DMS53 (cell line): ENCODE measurements around the gene LKAAEAR1.

Experiments
- DNase-seq: peaks from one replicate; lab custom pipeline; 2025; lab: John Stamatoyannopoulos, UW

Gene LKAAEAR1

DNA sequence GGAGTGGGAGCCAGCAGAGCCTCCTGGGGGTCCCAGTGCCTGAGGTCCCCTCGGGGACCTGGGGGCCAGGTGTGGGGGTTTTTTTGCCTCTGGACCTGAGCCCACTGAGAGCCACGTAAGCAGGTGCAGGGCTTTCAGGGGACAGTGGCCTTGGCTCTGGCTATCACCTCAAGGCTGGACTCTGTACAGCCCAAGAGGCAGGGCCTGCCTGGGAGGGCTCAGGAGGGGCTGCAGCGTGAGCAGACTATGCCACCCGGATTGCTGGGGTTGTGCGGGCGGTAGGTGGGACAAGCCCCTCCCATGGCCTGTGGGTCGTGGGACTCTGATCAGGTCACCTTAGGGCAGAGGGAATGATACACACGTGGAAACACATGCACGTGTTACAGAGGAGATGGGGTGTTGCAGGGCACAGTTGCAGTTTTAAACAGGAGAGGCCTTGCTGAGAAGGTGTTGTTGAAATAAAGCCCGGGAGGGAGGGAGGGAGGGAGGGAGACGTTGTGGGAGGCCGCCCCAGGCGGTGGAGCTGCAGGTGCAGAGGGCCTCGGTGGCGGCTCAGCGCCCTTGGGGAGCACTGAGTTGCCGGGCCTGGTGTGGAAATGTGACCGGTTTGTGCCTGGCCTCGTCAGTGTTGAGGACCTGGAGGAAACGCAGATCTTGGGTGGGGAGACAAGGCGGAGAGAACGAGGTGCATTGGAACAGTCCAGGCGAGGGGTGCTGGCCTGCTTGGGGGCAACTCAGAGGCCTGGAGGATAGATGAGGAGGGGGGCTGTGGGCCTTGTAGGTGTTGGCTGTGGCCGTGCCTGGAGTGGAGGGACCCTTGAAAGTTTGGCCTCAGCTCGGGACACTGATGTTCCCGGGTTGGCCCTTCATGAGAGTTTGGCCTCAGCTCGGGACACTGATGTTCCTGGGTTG is 18.9 kb downstream of the LKAAEAR1 start:
- no peak for DNase-seq

DNA sequence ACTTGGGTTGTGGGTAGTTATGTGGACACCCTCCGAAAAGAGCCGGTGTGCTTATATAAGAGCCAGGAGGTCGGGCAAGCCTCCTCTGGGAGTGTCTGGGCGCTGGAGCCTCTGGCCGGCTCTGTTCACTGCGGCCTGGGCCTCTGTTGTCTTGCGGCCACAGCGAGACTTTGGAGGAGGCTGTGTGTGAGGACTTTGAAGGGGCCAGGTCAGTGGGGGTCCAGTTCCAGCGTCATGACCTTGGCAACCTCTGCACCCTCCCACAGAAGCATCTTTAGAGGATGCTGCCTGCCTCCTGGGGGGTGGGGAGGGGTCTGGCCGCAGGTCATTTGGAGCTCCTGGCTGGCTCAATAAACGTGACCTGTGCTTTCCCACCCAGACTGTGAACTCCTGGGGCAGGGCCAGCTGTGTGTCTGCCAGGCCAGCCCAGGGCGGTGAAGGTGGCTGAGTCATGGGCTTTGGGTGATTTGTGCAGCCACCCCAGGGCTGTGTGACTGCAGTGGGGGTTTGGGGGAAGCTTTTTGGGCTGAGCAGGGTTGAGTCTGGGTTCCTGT is 20.0 kb downstream of the LKAAEAR1 start:
- DNase-seq: peak; percentile 45

DNA sequence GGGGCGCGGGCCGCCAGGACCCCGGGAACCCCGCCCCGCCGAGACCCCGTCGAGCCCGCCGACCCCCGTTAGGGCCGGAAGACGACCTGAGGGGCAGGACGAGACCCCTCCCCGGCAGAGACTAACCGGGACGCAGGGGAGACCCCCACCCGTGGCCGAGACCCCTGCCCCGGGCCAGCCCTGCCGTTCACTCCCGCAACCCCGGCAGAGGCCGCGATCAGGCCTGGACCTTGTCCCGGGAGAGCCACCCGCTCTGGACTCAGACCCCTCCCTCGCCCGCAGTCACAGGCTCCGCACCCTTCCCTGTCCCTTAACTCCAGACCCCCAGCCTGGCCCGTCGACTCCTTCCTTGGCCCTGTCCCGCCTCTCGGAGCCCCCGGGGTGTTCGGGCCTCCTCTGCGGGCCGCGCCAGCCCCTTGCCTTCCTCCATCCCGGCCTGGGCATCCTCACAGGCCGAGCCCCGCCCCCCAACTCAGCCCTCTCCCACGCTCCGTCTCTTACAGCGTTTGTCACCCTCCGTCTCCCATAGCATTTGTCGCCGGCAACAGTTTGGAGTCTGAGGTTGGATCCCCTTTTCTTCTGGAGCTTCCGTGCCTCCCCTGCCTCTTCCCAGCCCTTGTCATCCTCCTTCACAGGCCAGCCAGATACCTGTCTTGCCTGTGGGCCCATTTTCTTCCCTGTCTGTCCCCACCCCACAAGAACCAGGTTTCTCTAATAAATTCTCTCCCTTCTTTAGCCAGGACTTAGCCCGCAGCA is 20.6 kb downstream of the LKAAEAR1 start:
- peak; percentile 60 for DNase-seq

DNA sequence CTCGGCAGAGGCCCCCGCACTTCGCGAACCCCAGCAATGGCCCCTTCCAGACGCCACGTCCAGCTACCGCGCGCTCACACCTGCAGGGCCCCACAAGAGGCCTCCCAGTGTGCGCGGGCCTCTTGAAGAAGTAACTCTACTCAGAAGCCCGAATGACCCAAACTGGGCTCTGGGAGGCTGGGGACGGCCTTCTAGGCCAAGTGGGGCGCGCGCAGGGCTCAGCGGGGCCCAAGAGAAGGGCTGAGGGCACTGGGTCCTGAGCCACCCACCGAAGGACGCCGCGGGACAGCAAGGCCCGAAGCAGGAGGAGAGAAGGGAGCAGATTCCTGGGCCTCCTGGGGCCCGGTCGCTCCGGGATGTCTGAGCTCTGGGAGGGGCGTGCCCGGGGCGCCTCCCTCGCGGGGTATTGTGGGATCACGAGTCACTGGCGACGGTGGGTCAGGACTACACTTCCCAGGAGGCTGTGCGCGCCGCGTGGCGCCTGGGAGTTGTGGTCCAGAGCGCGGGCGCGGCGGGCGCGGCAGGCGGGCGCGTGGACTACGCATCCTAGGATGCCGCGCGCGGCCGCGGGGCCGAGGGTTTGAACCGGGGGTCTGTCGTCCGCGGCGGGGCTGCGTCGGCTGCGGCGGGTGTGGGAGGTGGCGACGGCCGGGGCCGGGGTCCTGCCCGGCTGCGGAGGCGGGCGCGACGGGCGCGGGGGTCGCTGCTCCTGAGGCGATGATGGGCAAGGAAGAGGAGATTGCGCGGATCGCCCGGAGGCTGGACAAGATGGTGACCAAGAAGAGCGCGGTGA is 21.4 kb downstream of the LKAAEAR1 start, which contains the start of gene TCEA2:
TSS of gene TCEA2 (plus strand) at position 603 of the 793 bp plus-strand sequence. CDS start at position 718, 115 bp downstream.
- peak; percentile 98 for DNase-seq

DNA sequence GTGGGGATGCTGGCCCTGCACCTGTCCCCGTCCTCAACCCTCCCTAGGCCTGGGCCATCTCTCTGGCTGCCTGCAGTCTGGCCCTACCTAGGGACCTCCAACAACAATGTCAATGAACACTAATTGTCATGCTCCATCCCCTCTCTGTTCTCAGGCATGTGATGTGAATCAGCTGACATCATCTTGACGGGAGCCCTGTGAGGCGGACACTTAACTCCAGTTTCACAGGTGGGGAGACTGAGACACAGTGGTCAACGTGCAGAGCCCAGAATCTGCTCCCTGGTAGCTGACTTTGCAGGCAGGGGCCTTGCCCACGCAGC is 22.0 kb downstream of the LKAAEAR1 start:
- DNase-seq: no peak

DNA sequence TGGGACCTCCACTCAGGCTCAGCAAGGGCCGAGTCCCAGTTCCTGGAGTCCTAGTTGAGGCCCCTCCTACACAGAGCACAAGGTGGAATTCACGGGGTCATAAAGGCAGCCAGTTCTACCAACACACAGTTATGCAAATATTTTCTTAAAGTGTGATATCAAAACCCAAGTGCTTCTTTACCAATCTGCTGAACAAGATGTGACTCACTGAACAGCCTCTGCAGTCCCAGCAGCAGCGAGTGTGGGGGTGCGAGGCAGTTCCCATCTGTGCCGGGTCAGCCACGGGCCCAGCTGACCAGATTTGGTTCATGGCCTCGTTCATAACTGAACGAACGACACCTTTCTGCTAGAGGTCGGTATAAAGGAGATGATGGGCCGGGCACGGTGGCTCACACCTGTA is 25.7 kb downstream of the LKAAEAR1 start:
- no peak for DNase-seq

DNA sequence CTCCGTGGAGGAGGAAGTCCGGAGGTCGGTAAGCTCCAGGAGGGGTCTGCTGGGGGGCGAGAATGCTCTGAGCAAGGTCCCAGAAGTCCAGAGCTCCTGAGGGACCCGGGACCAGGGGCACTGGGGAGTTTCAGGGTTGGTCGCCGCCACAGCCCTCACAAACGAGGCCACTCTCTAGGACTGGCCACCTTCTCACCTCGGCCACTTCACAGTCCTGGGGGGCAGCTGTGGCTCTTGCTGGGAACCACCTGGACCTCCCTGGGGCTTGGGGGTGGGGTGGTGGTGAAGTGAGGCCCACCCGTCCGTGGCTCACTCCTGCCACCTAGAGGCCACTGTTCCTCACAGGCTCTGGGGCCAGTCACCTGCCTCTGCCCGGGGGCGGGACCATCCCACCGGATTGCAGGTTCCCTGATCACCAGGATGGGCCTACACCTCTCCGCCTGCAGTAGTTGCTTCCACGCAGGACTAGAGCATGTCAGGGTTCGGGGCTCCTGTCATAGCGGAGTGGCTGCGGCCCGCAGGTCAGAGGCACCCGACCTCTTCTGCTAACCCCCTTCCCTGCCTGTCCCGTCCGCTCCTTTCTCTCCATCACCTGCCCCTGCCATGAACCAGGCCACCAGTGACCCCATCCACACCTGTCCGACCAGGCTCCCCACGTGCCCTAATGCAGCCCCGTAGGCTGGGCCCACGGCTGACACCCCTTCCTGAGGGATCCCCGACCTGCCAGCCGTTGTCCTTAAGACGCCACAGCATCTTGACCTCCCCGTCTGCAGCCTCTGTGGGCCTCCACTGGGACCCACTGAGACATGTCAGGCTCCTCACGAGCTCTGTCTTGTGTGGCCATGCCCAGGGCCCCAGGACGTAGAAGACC is 26.3 kb downstream of the LKAAEAR1 start:
- peak; percentile 88 for DNase-seq

DNA sequence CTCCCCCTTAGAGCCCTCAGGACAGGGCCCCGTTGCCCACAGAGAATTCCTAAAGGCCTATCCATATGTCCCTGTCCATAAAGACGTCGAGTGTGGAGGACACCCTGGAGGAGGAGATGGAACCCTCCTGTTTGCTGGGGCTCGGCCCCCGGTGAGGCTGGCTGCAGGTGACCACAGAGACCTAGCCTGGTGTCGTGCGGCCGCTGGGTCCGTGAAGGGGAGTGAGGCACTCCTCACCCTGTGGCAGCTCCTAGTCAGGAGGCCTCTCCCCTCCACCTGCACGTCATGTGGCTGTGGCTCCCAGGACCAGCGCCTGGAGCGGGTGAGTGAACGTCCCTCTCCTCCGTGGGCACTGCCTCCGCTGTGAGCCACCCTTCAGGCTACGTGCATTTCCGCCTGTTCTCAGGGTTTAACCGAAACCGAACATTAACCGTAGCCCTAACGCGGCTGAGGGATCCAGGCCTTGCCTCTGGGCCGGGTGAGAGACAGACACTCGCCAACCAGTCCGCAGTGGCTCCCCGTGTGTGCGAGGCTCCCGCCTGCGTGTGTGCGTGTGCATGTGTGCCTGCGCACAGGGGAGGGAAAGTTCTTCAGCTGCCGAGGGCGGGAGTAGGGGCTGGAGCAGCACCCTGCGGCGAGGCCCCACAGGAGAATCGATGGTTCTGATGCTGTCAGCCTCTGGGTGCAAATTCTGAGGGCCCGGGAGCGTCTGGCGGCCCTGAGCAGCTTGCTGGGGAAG is 27.1 kb downstream of the LKAAEAR1 start:
- DNase-seq: peak; percentile 81

DNA sequence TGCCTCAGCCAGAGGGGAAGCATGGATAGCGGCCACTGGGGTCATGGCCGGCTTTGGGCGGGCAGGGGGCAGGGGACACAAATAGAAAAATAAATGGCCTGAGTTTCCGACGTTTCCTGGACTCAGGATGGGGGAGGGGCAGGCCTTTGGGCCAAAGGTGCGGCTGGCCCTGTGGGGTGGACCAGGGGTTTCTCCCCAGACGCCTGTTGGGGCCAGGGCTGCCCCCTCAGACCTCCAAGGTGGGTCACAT is 27.6 kb downstream of the LKAAEAR1 start:
- DNase-seq: no peak

DNA sequence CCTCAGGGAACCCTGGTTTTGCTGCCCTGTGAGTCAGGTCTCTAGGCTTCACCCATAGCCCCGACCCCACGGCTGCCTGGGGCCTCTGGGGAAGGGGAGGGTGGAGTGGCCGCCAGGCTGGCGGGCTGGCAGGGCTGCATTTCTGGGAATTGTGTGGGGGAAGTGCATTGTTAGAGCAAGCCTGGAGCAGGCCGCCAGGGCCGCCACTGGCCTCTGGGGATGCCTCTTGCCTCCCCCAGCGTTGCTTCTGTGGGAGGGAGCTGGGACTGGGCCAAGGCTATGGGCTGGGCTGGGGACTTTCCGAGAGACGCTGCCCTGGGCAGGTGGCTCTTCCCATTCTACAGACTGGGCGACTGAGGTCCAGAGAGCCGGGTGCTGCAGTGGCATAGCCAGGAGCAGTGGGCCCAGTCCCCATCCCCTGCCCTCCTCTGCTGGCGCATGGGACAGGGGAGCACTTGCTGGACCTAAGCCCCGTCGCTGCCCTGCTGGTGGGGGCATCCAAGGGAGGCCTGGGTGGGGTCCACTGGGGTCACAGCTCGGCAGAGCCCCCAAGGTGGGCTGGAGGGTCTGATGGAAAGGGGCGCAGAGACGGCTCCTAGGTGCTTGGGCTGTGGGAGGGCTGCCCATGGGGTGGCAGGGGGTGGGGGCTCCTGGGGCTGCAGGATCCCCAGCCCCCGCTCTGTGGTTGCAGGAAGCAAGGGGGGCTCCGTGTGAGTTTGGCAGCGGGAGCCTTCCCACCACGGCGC is 28.1 kb downstream of the LKAAEAR1 start:
- DNase-seq: no peak

DNA sequence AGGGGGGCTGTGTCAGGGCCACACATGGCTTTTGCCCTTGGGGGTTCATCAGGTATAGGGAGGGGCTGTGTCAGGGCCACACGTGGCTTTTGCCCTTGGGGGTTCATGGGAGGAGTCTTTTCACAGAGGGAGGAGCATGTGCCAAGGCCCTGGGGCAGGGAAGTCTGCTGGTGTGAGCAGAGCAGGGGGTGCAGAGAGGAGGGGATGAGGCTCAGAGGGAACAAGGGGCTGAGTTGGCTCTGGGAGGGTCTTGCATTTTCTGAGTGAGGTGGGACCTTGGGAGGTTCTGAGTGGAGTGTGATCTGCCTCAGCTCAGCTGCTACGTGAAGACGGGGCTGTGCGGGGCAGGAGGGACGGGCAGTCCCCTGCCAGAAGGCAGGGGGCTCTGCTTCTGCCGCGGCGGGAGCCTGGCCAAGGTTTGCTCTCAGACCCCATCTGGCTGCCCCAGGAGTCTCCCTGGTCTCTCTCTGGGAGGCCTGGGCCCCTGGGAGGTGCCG is 28.8 kb downstream of the LKAAEAR1 start:
- no peak for DNase-seq

DNA sequence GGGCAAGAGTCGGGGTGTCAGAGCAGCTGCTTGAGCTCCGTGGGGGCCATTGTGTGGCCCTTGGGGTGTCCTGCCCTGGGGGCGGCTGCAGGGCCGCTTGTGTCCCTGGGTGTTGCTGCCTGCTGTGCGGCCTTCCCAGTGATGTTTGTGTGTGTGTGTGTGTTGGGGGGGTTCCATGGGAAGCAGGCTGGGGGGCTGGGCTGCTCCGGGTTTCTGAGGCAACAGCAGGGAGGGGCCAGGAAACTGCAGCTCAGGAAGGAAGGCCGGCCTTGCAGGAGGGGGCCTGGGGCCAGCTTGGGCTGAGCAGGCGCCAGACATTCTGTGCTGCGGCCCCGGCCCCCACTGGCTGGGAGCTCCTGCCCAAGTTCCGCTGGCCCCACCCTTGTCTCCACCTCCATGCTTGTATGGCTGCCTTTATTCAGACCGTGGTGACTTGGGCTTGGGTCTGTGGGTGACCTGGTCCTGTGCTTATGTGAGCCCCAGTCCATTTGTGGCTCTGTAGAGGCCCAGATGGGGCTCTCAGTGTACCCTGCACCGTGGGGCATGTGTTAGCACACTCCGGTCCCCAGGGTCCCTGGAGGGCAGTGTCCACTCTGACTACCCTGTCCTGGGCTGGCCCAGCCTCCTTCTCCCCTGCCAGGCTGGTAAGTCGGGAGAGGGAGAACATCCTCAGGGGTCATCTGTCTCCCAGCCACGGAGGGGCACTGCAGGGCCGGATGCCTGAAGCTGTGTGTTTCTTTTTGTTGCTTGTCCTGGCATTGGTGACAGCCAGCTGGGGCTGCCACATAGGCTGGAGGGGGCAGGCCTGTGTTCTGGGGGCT is 30.1 kb downstream of the LKAAEAR1 start:
- peak; percentile 64 for DNase-seq

DNA sequence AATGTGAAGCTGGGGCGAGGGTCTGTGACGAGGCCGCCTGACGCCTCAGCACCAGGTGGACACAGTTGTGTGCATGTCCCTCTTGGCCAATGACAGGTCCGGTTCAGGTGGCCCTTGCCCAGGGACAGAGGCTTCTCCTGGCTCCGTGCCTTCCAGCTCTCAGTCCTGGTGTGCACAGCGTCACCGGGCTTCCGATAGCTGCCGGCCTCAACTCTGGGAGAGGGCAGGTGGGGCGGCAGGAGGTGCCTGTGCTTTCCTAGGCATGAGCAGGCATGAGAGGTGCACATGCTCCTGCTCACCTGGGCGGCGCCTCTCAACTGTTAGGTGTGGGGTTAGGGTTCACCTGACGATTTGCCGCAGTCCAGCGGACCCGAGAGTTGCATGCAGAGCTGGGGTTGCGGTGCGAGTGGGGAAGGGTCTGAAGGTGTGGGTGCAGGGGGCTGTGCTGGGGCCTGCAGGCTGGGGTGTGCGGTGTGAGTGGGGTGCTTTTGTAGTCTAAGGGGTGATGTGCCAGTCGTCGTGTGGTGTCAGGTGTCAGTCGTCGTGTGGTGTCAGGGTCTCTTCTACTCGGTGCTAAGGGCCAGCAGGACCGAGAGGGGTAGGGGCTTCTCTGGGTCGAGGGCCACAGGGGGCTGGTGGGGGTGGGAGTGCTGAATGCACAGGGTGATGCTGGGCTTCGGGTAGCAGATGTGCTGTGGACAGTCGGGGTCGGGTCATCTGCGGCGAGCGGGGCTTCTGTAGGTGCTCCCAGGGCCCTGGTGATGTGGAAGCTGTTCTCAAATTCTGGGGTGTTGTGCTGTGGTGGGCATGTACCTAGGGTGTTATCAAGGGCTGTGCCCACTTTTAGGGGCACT is 31.0 kb downstream of the LKAAEAR1 start:
- peak; percentile 60 for DNase-seq

DNA sequence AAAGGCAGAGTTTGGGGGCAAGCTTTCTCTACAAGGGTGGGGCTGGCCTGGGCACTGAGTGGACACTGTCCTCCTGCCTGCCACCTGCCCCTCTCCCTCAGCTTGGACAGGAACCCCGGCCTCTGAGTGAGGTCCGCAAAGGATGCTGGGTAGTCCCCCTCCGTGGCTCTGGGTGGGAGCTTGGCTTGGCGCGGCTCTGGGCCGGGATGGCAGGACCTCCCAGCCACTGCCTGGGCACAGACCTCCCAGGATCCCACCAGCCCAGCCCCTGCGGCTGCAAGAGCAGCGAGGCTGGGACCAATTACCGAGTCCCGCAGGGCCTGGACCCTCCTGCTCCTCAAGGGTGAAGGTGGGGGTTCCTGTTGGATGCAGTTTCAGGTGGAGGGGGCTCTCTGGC is 31.9 kb downstream of the LKAAEAR1 start:
- DNase-seq: no peak

DNA sequence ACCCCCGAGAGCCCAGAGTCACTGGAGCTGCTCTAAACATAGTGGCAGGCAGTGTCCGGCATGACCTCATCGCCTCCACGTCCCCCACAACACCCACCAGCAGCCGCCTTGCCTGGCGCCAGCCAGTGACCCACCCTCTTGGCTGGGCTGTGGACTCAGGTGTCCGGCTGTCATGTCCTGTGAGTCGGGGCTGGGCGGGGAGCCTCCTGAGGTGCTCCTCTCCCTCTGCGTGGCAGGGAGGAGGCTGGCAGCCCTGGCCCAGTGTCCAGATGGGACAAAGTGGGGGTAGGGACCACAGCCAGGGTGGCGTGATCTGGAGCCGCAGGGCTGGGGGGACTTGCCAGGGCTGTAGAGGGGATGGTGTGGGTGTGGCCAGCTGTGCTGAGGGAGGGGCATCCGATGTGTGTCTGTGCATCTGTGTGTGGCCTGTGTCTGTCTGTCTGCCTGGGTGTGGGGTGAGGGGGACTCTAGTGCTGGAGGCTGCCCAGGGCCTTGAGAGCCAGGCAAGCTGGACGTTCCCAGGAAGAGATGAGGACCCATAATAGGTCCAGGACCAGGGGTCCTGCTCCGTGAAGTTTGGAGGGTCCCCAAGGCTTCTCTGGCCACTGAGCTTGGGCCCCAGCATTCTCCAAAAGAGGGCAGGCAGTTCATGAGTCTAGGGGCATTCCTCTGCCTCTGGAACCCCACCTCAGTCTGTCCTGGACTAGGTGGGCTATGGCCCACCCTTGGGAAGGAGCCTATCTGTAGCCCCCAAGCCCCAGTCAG is 32.5 kb downstream of the LKAAEAR1 start:
- no peak for DNase-seq

DNA sequence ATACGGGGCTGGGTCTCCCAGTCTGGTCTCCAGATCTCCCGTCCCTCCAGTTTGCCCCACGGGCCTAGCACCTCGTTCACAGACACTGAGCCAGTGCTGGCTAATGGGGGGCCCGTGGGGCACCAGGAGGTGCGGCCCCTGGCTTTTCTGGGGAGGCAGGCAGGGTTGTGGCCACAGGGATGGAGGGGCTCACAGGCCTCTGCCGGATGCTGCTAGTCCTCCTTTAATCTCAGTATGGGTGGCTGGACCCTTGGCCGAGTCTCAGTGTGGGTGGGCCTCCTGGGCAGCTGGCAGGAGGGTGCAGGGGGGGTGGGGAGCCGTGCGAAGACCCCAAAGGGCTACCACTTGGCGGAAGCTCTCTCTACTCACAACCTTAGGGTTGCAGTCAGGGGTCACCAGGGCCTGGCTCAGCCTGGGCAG is 33.2 kb downstream of the LKAAEAR1 start:
- no peak for DNase-seq
